ENCODE results near the gene CETN1.

Gene CETN1

GRCh38 chr18:577643-578375 lies 2.4 kb upstream of the CETN1 start:
- DNase-seq (ENCODE audit: low spot score), result no peak

GRCh38 chr18:579238-579637 lies 942 bp upstream of the CETN1 start:
- DNase-seq (ENCODE audit: low spot score), result no peak

GRCh38 chr18:581096-581495 lies 916 bp downstream of the CETN1 start:
- DNase-seq (ENCODE audit: low spot score), result no peak

GRCh38 chr18:582465-582864 lies 2.3 kb downstream of the CETN1 start:
- DNase-seq (ENCODE audit: low spot score), result no peak

- no peak for DNase-seq (ENCODE audit: low spot score)
These were observed 14.9 kb downstream of the CETN1 start for GRCh38 chr18:595068-595467.

GRCh38 chr18:595571-595970 lies 15.4 kb downstream of the CETN1 start:
- no peak for DNase-seq (ENCODE audit: low spot score)

GRCh38 chr18:596288-596881 lies 16.2 kb downstream of the CETN1 start:
- DNase-seq (ENCODE audit: low spot score), result peak; percentile 76

GRCh38 chr18:598124-598589 lies 18.0 kb downstream of the CETN1 start:
- no peak for DNase-seq (ENCODE audit: low spot score)

- no peak for DNase-seq (ENCODE audit: low spot score)
These were observed 19.9 kb downstream of the CETN1 start for GRCh38 chr18:600107-600506.

- DNase-seq (ENCODE audit: low spot score), result no peak
These were observed 24.6 kb downstream of the CETN1 start for GRCh38 chr18:604771-605170.

GRCh38 chr18:607930-608329 lies 27.8 kb downstream of the CETN1 start:
- DNase-seq (ENCODE audit: low spot score), result no peak

GRCh38 chr18:610214-610928 lies 30.2 kb downstream of the CETN1 start:
- DNase-seq (ENCODE audit: low spot score), result no peak

- no peak for DNase-seq (ENCODE audit: low spot score)
These were observed 32.0 kb downstream of the CETN1 start for GRCh38 chr18:612156-612555.

- no peak for DNase-seq (ENCODE audit: low spot score)
These were observed 34.0 kb downstream of the CETN1 start for GRCh38 chr18:614193-614592.

- DNase-seq (ENCODE audit: low spot score), result no peak
These were observed 34.9 kb downstream of the CETN1 start for GRCh38 chr18:615092-615521.

- DNase-seq (ENCODE audit: low spot score), result peak; percentile 26
These were observed 35.6 kb downstream of the CETN1 start for GRCh38 chr18:615773-616172.

GRCh38 chr18:616380-616995 lies 36.3 kb downstream of the CETN1 start:
- DNase-seq (ENCODE audit: low spot score), result peak; percentile 53

- DNase-seq (ENCODE audit: low spot score), result no peak
These were observed 37.9 kb downstream of the CETN1 start for GRCh38 chr18:617970-618504.

- DNase-seq (ENCODE audit: low spot score), result no peak
These were observed 38.4 kb downstream of the CETN1 start for GRCh38 chr18:618618-619017.

- peak; percentile 19 for DNase-seq (ENCODE audit: low spot score)
These were observed 41.3 kb downstream of the CETN1 start for GRCh38 chr18:621291-622043.

- DNase-seq (ENCODE audit: low spot score), result no peak
These were observed 42.1 kb downstream of the CETN1 start for GRCh38 chr18:622289-622688.

All from kidney tubule cell (primary cell).